Activated naive CD8-positive, alpha-beta T cell treated with anti-CD3 and anti-CD28 coated beads, Interleukin-2, amount 10 ng/mL, durations not matched to agents 7 days and 5 days (primary cell): ENCODE results near the gene RNF223. TPM values are rescaled to one million over a fixed set of nuclear protein-coding genes. Genes with fewer than 3 reads are reported as not detected.
"Not testable (repeated sequence)": the region's sequence is repeated elsewhere in the genome, so short reads cannot be mapped to it uniquely, and the experiment has no call there.

ENCODE experiments used
- ATAC-seq: fragments of 150-1000 bp; cut with Tn5 transposase; one replicate; pipeline ENCODE4 v1.10.0; 2021; ENCODE audit warnings: low read depth, moderate library complexity
- POLR2A ChIA-PET: fragments of 350-600 bp; sonication (Branson Sonifier 250); formaldehyde crosslinking; loops from one replicate; lab custom pipeline; 2021; ENCODE audit warnings: antibody characterized with exemption; lab: Charles Lee
- DNase-seq: peaks from one replicate; pipeline ENCODE4 v3.0.0; 2021
- H3K27ac Mint-ChIP-seq: one replicate; pipeline ENCODE4 v1.8.0; 2022; ENCODE audit warnings: mild to moderate bottlenecking, mixed read lengths
- H3K27me3 Mint-ChIP-seq: one replicate; pipeline ENCODE4 v1.8.0; 2022; ENCODE audit warnings: mild to moderate bottlenecking, moderate library complexity, mixed read lengths
- H3K36me3 Mint-ChIP-seq: one replicate; pipeline ENCODE4 v1.8.0; 2021; ENCODE audit warnings: mild to moderate bottlenecking, mixed read lengths
- H3K4me1 Mint-ChIP-seq: one replicate; pipeline ENCODE4 v1.8.0; 2021; ENCODE audit warnings: mixed read lengths
- H3K4me3 Mint-ChIP-seq: one replicate; pipeline ENCODE4 v1.8.0; 2022; ENCODE audit warnings: mild to moderate bottlenecking, moderate library complexity, mixed read lengths
- H3K9me3 Mint-ChIP-seq: one replicate; pipeline ENCODE4 v1.8.0; 2021; ENCODE audit warnings: mixed read lengths
- total RNA-seq, 2 experiments: library from RNA; stranded (reverse); gene quantifications; one replicate each; pipeline ENCODE4 v1.2.3, GENCODE V29; 2021

The RNF223 gene
- total RNA-seq, 2 experiments from 2014 or later: not detected

- DNase-seq (peak; percentile 98), ATAC-seq (peak; percentile 53)
- Mint-ChIP-seq H3K27me3 (no peaks in the 10 kb centered on the region), H3K4me1 (peaks cover 3% of the 10 kb centered on the region), H3K27ac (peak overlapping the region; percentile 83), H3K4me3 (peak overlapping the region; percentile 83), H3K9me3 (no peaks in the 10 kb centered on the region), H3K36me3 (no peaks in the 10 kb centered on the region)
- POLR2A ChIA-PET: interaction anchor here (1.2 to 1.3 kb wide), 2 partner anchors 11 to 29 kb away, joined by 3 read pairs; no protein-coding TSS in a partner anchor
Observed at GRCh38 chr1:1069056-1069710, 4.9 kb downstream of the RNF223 start.

- Mint-ChIP-seq H3K4me3 (peak overlapping the region; percentile 83), H3K27me3 (no peaks in the 10 kb centered on the region), H3K27ac (peak overlapping the region; percentile 58), H3K36me3 (no peaks in the 10 kb centered on the region), H3K4me1 (peaks cover 3% of the 10 kb centered on the region), H3K9me3 (no peaks in the 10 kb centered on the region)
- ATAC-seq (peak; percentile 17), DNase-seq (peak; percentile 68)
- POLR2A ChIA-PET: interaction anchor here (1.2 to 1.5 kb wide), 3 partner anchors 11 to 55 kb away, joined by 3 to 6 read pairs (median 3); partner anchors contain the start of gene ISG15
Observed at GRCh38 chr1:1068517-1069055, 5.5 kb downstream of the RNF223 start.

GRCh38 chr1:1067860-1068516 is 6.1 kb downstream of the RNF223 start:
- Mint-ChIP-seq H3K4me3 (peak overlapping the region; percentile 60), H3K36me3 (no peaks in the 10 kb centered on the region), H3K9me3 (no peaks in the 10 kb centered on the region), H3K27ac (peak overlapping the region; percentile 30), H3K4me1 (peaks cover 6% of the 10 kb centered on the region), H3K27me3 (no peaks in the 10 kb centered on the region)
- no peak for DNase-seq
- no peak for ATAC-seq
- POLR2A ChIA-PET: interaction anchor here (1.3 to 1.5 kb wide), 2 partner anchors 12 to 54 kb away, joined by 3 to 6 read pairs; partner anchors contain the start of gene ISG15

GRCh38 chr1:1067284-1067859 is 6.7 kb downstream of the RNF223 start:
- H3K27me3 Mint-ChIP-seq: no peaks in the 10 kb centered on the region
- no peaks in the 10 kb centered on the region for H3K9me3 Mint-ChIP-seq
- no peak overlapping the region for H3K27ac Mint-ChIP-seq
- H3K4me1 Mint-ChIP-seq: peaks cover 6% of the 10 kb centered on the region
- POLR2A ChIA-PET: interaction anchor here (1.0 to 1.5 kb wide), 2 partner anchors 54 to 70 kb away, joined by 3 to 6 read pairs; partner anchors contain the start of gene ISG15
- no peak for ATAC-seq
- no peaks in the 10 kb centered on the region for H3K36me3 Mint-ChIP-seq
- no peak overlapping the region for H3K4me3 Mint-ChIP-seq
- no peak for DNase-seq

GRCh38 chr1:1066403-1067283 is 7.5 kb downstream of the RNF223 start:
- H3K27me3 Mint-ChIP-seq: no peaks in the 10 kb centered on the region
- no peak overlapping the region for H3K4me3 Mint-ChIP-seq
- DNase-seq (no peak), ATAC-seq (no peak)
- H3K36me3 Mint-ChIP-seq: no peaks in the 10 kb centered on the region
- H3K9me3 Mint-ChIP-seq: no peaks in the 10 kb centered on the region
- no peak overlapping the region for H3K27ac Mint-ChIP-seq
- H3K4me1 Mint-ChIP-seq: peaks cover 7% of the 10 kb centered on the region
- POLR2A ChIA-PET: interaction anchor here (1.0 to 5.0 kb wide), 3 partner anchors 27 to 71 kb away, joined by 3 to 46 read pairs (median 4); no protein-coding TSS in a partner anchor

- not testable (repeated sequence) for H3K4me1 Mint-ChIP-seq, ATAC-seq, H3K9me3 Mint-ChIP-seq, H3K4me3 Mint-ChIP-seq, DNase-seq, H3K36me3 Mint-ChIP-seq, H3K27me3 Mint-ChIP-seq
- peak overlapping the region; percentile 23 for H3K27ac Mint-ChIP-seq
- POLR2A ChIA-PET: interaction anchor here (1.5 to 5.0 kb wide), 2 partner anchors 26 to 44 kb away, joined by 4 to 46 read pairs; no protein-coding TSS in a partner anchor
Observed at GRCh38 chr1:1065940-1066304, 8.2 kb downstream of the RNF223 start.

- Mint-ChIP-seq H3K4me3 (no peak overlapping the region), H3K4me1 (peaks cover 9% of the 10 kb centered on the region), H3K9me3 (no peaks in the 10 kb centered on the region), H3K36me3 (peaks cover 5% of the 10 kb centered on the region), H3K27ac (peak overlapping the region; percentile 23), H3K27me3 (no peaks in the 10 kb centered on the region)
- DNase-seq (no peak), ATAC-seq (no peak)
- POLR2A ChIA-PET: interaction anchor here (0.6 to 5.0 kb wide), 3 partner anchors 26 to 538 kb away, joined by 4 to 46 read pairs (median 5); no protein-coding TSS in a partner anchor
Observed at GRCh38 chr1:1065265-1065939, 8.7 kb downstream of the RNF223 start.

- Mint-ChIP-seq H3K9me3 (no peaks in the 10 kb centered on the region), H3K36me3 (peaks cover 11% of the 10 kb centered on the region), H3K4me1 (peaks cover 12% of the 10 kb centered on the region)
Observed at GRCh38 chr1:1063945-1064831, 9.9 kb downstream of the RNF223 start.

GRCh38 chr1:1063261-1063944 is 10.7 kb downstream of the RNF223 start:
- peak overlapping the region; percentile 87 for H3K4me3 Mint-ChIP-seq
- no peaks in the 10 kb centered on the region for H3K9me3 Mint-ChIP-seq
- H3K27me3 Mint-ChIP-seq: peaks cover under 1% of the 10 kb centered on the region
- H3K27ac Mint-ChIP-seq: peak overlapping the region; percentile 83
- ATAC-seq: no peak
- DNase-seq: no peak
- peaks cover 11% of the 10 kb centered on the region for H3K36me3 Mint-ChIP-seq
- POLR2A ChIA-PET: interaction anchor here (0.9 to 5.0 kb wide), 8 partner anchors 11 to 312 kb away, joined by 3 to 46 read pairs (median 4); partner anchors contain the start of genes AURKAIP1, ISG15 and RNF223
- peaks cover 18% of the 10 kb centered on the region for H3K4me1 Mint-ChIP-seq

More at GRCh38 chr1:1063945-1064831, 9.9 kb downstream of the RNF223 start:
- ATAC-seq (peak; percentile 64), DNase-seq (peak; percentile 89)
- no peaks in the 10 kb centered on the region for H3K27me3 Mint-ChIP-seq
- POLR2A ChIA-PET: interaction anchor here (0.5 to 5.0 kb wide), 9 partner anchors 10 to 1127 kb away, joined by 3 to 46 read pairs (median 4); partner anchors contain the start of genes AURKAIP1, ISG15 and RNF223
- H3K27ac Mint-ChIP-seq: peak overlapping the region; percentile 78
- H3K4me3 Mint-ChIP-seq: peak overlapping the region; percentile 87

GRCh38 chr1:1062348-1063163 is 11.6 kb downstream of the RNF223 start:
- Mint-ChIP-seq H3K36me3 (peaks cover 11% of the 10 kb centered on the region), H3K4me1 (peaks cover 22% of the 10 kb centered on the region), H3K4me3 (peak overlapping the region; percentile 87), H3K9me3 (no peaks in the 10 kb centered on the region), H3K27ac (peak overlapping the region; percentile 83), H3K27me3 (peaks cover 7% of the 10 kb centered on the region)
- ATAC-seq (no peak), DNase-seq (peak; percentile 56)
- POLR2A ChIA-PET: interaction anchor here (1.4 to 5.0 kb wide), 3 partner anchors 23 to 60 kb away, joined by 3 to 46 read pairs (median 18); no protein-coding TSS in a partner anchor
